Natural killer cell treated with Interleukin-12 subunit alpha and Interleukin-12 subunit beta and Interleukin-15 and Interleukin-18, amount 100 ng/mL, for 72 hours (primary cell): ENCODE data around the gene BBX. TPM values are rescaled to one million over a fixed set of nuclear protein-coding genes. Genes with fewer than 3 reads are reported as not detected.
A peak's percentile ranks its signal among the peaks of the same experiment; 100 is the strongest.

Experiments used
- ATAC-seq, 2 donors: fragments of 150-1000 bp; cut with Tn5 transposase in 1 of 2; sonication (Bioruptor Pico), chemical (Tn5 transposase) in 1 of 2; 2 replicates each; pipeline ENCODE4 v1.10.0; 2021
- DNase-seq: peaks from one replicate; pipeline ENCODE4 v3.0.0; 2022; ENCODE audit warnings: low spot score
- H3K27ac Mint-ChIP-seq, 2 donors: 1 replicate in 1 of 2; 2 replicates in 1 of 2; pipeline ENCODE4 v1.8.0; 2022; ENCODE audit warnings: mixed read lengths in 2 of 2, mild to moderate bottlenecking in 1 of 2, moderate library complexity in 1 of 2
- H3K27me3 Mint-ChIP-seq, 2 donors: 1 replicate in 1 of 2; 2 replicates in 1 of 2; pipeline ENCODE4 v1.8.0; 2022; ENCODE audit warnings: mixed read lengths in 2 of 2
- H3K36me3 Mint-ChIP-seq: one replicate; pipeline ENCODE4 v1.8.0; 2022; ENCODE audit warnings: mixed read lengths
- H3K4me1 Mint-ChIP-seq, 2 donors: 1 replicate in 1 of 2; 2 replicates in 1 of 2; pipeline ENCODE4 v1.8.0; 2022; ENCODE audit warnings: low read depth in 2 of 2, mixed read lengths in 2 of 2, mild to moderate bottlenecking in 1 of 2
- H3K4me3 Mint-ChIP-seq: one replicate; pipeline ENCODE4 v1.8.0; 2022; ENCODE audit warnings: mixed read lengths
- H3K9me3 Mint-ChIP-seq: 2 replicates; pipeline ENCODE4 v1.8.0; 2022; ENCODE audit warnings: mixed read lengths
- total RNA-seq, 2 donors: library from RNA; stranded (reverse); gene quantifications; one replicate each; pipeline ENCODE4 v1.2.3, GENCODE V29; 2022

Gene BBX
- total RNA-seq, 2 donors from 2014 or later: 49.4 to 59.1 TPM

GRCh38 chr3:107837895-107838612 lies 315.3 kb downstream of the BBX start:
- no peaks in the 10 kb centered on the region for H3K4me1 Mint-ChIP-seq
- H3K27me3 Mint-ChIP-seq: peaks cover 0 to under 1% of the 10 kb centered on the region in 2 donors
- H3K27ac Mint-ChIP-seq: no peak overlapping the region
- H3K4me3 Mint-ChIP-seq: no peak overlapping the region
- DNase-seq (no peak), ATAC-seq (no peak)
- no peaks in the 10 kb centered on the region for H3K9me3 Mint-ChIP-seq
- H3K36me3 Mint-ChIP-seq: no peaks in the 10 kb centered on the region

- no peak overlapping the region for H3K27ac Mint-ChIP-seq
- H3K4me1 Mint-ChIP-seq: no peaks in the 10 kb centered on the region
Measured at GRCh38 chr3:107841831-107842230, 319.1 kb downstream of the BBX start.

GRCh38 chr3:107842940-107843339 lies 320.2 kb downstream of the BBX start:
- Mint-ChIP-seq H3K27ac (no peak overlapping the region), H3K4me1 (no peaks in the 10 kb centered on the region), H3K36me3 (no peaks in the 10 kb centered on the region), H3K4me3 (no peak overlapping the region), H3K27me3 (peaks cover 0 to 2% of the 10 kb centered on the region in 2 donors), H3K9me3 (no peaks in the 10 kb centered on the region)
- no peak for ATAC-seq
- no peak for DNase-seq

More at GRCh38 chr3:107841831-107842230, 319.1 kb downstream of the BBX start:
- Mint-ChIP-seq H3K27me3 (peaks cover 0 to 2% of the 10 kb centered on the region in 2 donors), H3K4me3 (no peak overlapping the region), H3K36me3 (no peaks in the 10 kb centered on the region), H3K9me3 (no peaks in the 10 kb centered on the region)
- ATAC-seq: no peak
- no peak for DNase-seq

GRCh38 chr3:107845380-107846278 lies 322.9 kb downstream of the BBX start:
- no peak overlapping the region for H3K4me3 Mint-ChIP-seq
- no peak overlapping the region for H3K27ac Mint-ChIP-seq
- no peaks in the 10 kb centered on the region for H3K36me3 Mint-ChIP-seq
- H3K9me3 Mint-ChIP-seq: no peaks in the 10 kb centered on the region
- DNase-seq (no peak), ATAC-seq (no peak)
- peaks cover 0 to 2% of the 10 kb centered on the region in 2 donors for H3K27me3 Mint-ChIP-seq
- H3K4me1 Mint-ChIP-seq: peaks cover 0 to 1% of the 10 kb centered on the region in 2 donors

- Mint-ChIP-seq H3K27ac (no peak overlapping the region), H3K4me1 (peaks cover 0 to 5% of the 10 kb centered on the region in 2 donors)
- no peak for ATAC-seq
Measured at GRCh38 chr3:107846279-107846852, 323.6 kb downstream of the BBX start.

GRCh38 chr3:107847791-107848190 lies 325.0 kb downstream of the BBX start:
- Mint-ChIP-seq H3K4me3 (no peak overlapping the region), H3K9me3 (no peaks in the 10 kb centered on the region), H3K27ac (no peak overlapping the region), H3K4me1 (peaks cover 0 to 5% of the 10 kb centered on the region in 2 donors), H3K36me3 (no peaks in the 10 kb centered on the region), H3K27me3 (peaks cover 0 to 4% of the 10 kb centered on the region in 2 donors)
- DNase-seq (no peak), ATAC-seq (no peak)

More at GRCh38 chr3:107846279-107846852, 323.6 kb downstream of the BBX start:
- no peak overlapping the region for H3K4me3 Mint-ChIP-seq
- peaks cover 0 to 4% of the 10 kb centered on the region in 2 donors for H3K27me3 Mint-ChIP-seq
- H3K9me3 Mint-ChIP-seq: no peaks in the 10 kb centered on the region
- no peak for DNase-seq
- H3K36me3 Mint-ChIP-seq: no peaks in the 10 kb centered on the region

GRCh38 chr3:107848351-107848915 lies 325.7 kb downstream of the BBX start:
- no peak for ATAC-seq
- Mint-ChIP-seq H3K4me3 (no peak overlapping the region), H3K36me3 (no peaks in the 10 kb centered on the region)

GRCh38 chr3:107850681-107851080 lies 327.9 kb downstream of the BBX start:
- peak overlapping the region; percentile 31 for H3K4me3 Mint-ChIP-seq
- DNase-seq (no peak), ATAC-seq (peak in 1 of 2 donors; percentile 75)
- peaks cover 0 to 2% of the 10 kb centered on the region in 2 donors for H3K27me3 Mint-ChIP-seq
- peaks cover 0 to 5% of the 10 kb centered on the region in 2 donors for H3K4me1 Mint-ChIP-seq
- H3K27ac Mint-ChIP-seq: no peak overlapping the region
- no peaks in the 10 kb centered on the region for H3K9me3 Mint-ChIP-seq
- no peaks in the 10 kb centered on the region for H3K36me3 Mint-ChIP-seq

More at GRCh38 chr3:107848351-107848915, 325.7 kb downstream of the BBX start:
- Mint-ChIP-seq H3K27ac (no peak overlapping the region), H3K27me3 (peaks cover 0 to 4% of the 10 kb centered on the region in 2 donors), H3K4me1 (peaks cover 0 to 5% of the 10 kb centered on the region in 2 donors), H3K9me3 (no peaks in the 10 kb centered on the region)
- no peak for DNase-seq

- Mint-ChIP-seq H3K4me1 (peaks cover 0 to 5% of the 10 kb centered on the region in 2 donors), H3K9me3 (no peaks in the 10 kb centered on the region), H3K27me3 (peaks cover 4 to 7% of the 10 kb centered on the region in 2 donors), H3K27ac (no peak overlapping the region), H3K36me3 (no peaks in the 10 kb centered on the region), H3K4me3 (no peak overlapping the region)
- no peak for DNase-seq
- no peak for ATAC-seq
Measured at GRCh38 chr3:107853821-107854220, 331.1 kb downstream of the BBX start.

- H3K27ac Mint-ChIP-seq: no peak overlapping the region
- ATAC-seq (no peak), DNase-seq (no peak)
- no peaks in the 10 kb centered on the region for H3K36me3 Mint-ChIP-seq
- H3K4me3 Mint-ChIP-seq: no peak overlapping the region
- peaks cover 4 to 7% of the 10 kb centered on the region in 2 donors for H3K27me3 Mint-ChIP-seq
- H3K4me1 Mint-ChIP-seq: peaks cover 0 to 5% of the 10 kb centered on the region in 2 donors
- H3K9me3 Mint-ChIP-seq: no peaks in the 10 kb centered on the region
Measured at GRCh38 chr3:107854733-107855132, 332.0 kb downstream of the BBX start.

- DNase-seq (no peak), ATAC-seq (no peak)
- peaks cover 3 to 7% of the 10 kb centered on the region in 2 donors for H3K27me3 Mint-ChIP-seq
- H3K27ac Mint-ChIP-seq: no peak overlapping the region
- no peak overlapping the region for H3K4me3 Mint-ChIP-seq
- no peaks in the 10 kb centered on the region for H3K9me3 Mint-ChIP-seq
- H3K4me1 Mint-ChIP-seq: peaks cover 0 to 3% of the 10 kb centered on the region in 2 donors
- no peaks in the 10 kb centered on the region for H3K36me3 Mint-ChIP-seq
Measured at GRCh38 chr3:107855710-107856109, 332.9 kb downstream of the BBX start.

GRCh38 chr3:107857854-107858253 lies 335.1 kb downstream of the BBX start:
- H3K27ac Mint-ChIP-seq: no peak overlapping the region
- no peak overlapping the region for H3K4me3 Mint-ChIP-seq
- peaks cover 6 to 14% of the 10 kb centered on the region in 2 donors for H3K27me3 Mint-ChIP-seq
- DNase-seq: no peak
- no peak for ATAC-seq
- H3K36me3 Mint-ChIP-seq: no peaks in the 10 kb centered on the region
- H3K9me3 Mint-ChIP-seq: no peaks in the 10 kb centered on the region
- no peaks in the 10 kb centered on the region for H3K4me1 Mint-ChIP-seq

- Mint-ChIP-seq H3K27ac (no peak overlapping the region), H3K4me1 (no peaks in the 10 kb centered on the region), H3K9me3 (no peaks in the 10 kb centered on the region), H3K27me3 (peaks cover 6 to 15% of the 10 kb centered on the region in 2 donors), H3K36me3 (no peaks in the 10 kb centered on the region), H3K4me3 (no peak overlapping the region)
- ATAC-seq (no peak), DNase-seq (no peak)
Measured at GRCh38 chr3:107858876-107859275, 336.1 kb downstream of the BBX start.
